Type B pancreatic cell (in vitro differentiated cells): ENCODE measurements around the gene MGAT4A. TPM values are rescaled to one million over a fixed set of nuclear protein-coding genes. Genes with fewer than 3 reads are reported as not detected.

Source experiments
- DNase-seq: peaks from one replicate; pipeline ENCODE4 v3.0.0; 2021; ENCODE audit warnings: mixed read lengths; ENCODE audit not compliant: unreplicated experiment; ENCODE audit errors: extremely low spot score
- H3K27ac Mint-ChIP-seq: 2 replicates; pipeline ENCODE4 v1.8.0; 2021; ENCODE audit warnings: mild to moderate bottlenecking, mixed read lengths
- H3K27me3 Mint-ChIP-seq: 2 replicates; pipeline ENCODE4 v1.8.0; 2021; ENCODE audit warnings: mixed read lengths
- H3K36me3 Mint-ChIP-seq: 2 replicates; pipeline ENCODE4 v1.8.0; 2021; ENCODE audit warnings: mixed read lengths
- H3K4me1 Mint-ChIP-seq: one replicate; pipeline ENCODE4 v1.8.0; 2021; ENCODE audit warnings: mixed read lengths; ENCODE audit not compliant: unreplicated experiment
- H3K4me3 Mint-ChIP-seq: 2 replicates; pipeline ENCODE4 v1.8.0; 2021; ENCODE audit warnings: mild to moderate bottlenecking, mixed read lengths
- H3K9me3 Mint-ChIP-seq: 2 replicates; pipeline ENCODE4 v1.8.0; 2021; ENCODE audit warnings: mixed read lengths
- CTCF ChIP-seq: fragments of 200-600 bp; sonication (generic); conservative IDR thresholded peaks from 2 replicates; pipeline ENCODE4 v1.5.0; 2021; ENCODE audit warnings: antibody characterized with exemption, mild to moderate bottlenecking
- total RNA-seq: library from RNA; stranded (reverse); gene quantifications from 2 replicates; pipeline ENCODE4 v1.2.1, GENCODE V29; 2021; ENCODE audit warnings: low replicate concordance

The MGAT4A gene
- total RNA-seq, 1 donor from 2014 or later: 32.5 TPM

GRCh38 chr2:98771721-98772524 lies 41.0 kb upstream of the MGAT4A start:
- H3K36me3 Mint-ChIP-seq: no peaks in the 10 kb centered on the region
- H3K4me3 Mint-ChIP-seq: no peak overlapping the region
- H3K4me1 Mint-ChIP-seq: peaks cover 17% of the 10 kb centered on the region
- TF ChIP-seq CTCF: no peak
- no peaks in the 10 kb centered on the region for H3K9me3 Mint-ChIP-seq
- peak overlapping the region; percentile 4 for H3K27ac Mint-ChIP-seq
- H3K27me3 Mint-ChIP-seq: no peaks in the 10 kb centered on the region
- no peak for DNase-seq

- Mint-ChIP-seq H3K27me3 (no peaks in the 10 kb centered on the region), H3K27ac (no peak overlapping the region), H3K4me1 (peaks cover 17% of the 10 kb centered on the region), H3K36me3 (no peaks in the 10 kb centered on the region), H3K4me3 (no peak overlapping the region), H3K9me3 (no peaks in the 10 kb centered on the region)
- DNase-seq: no peak
- no peak for TF ChIP-seq CTCF
Measured at GRCh38 chr2:98771264-98771663, 40.3 kb upstream of the MGAT4A start.

GRCh38 chr2:98769784-98770183 lies 38.9 kb upstream of the MGAT4A start:
- H3K4me3 Mint-ChIP-seq: peak overlapping the region; percentile 62
- no peak overlapping the region for H3K27ac Mint-ChIP-seq
- no peaks in the 10 kb centered on the region for H3K36me3 Mint-ChIP-seq
- no peak for TF ChIP-seq CTCF
- no peak for DNase-seq
- H3K9me3 Mint-ChIP-seq: no peaks in the 10 kb centered on the region
- H3K4me1 Mint-ChIP-seq: peaks cover 17% of the 10 kb centered on the region
- no peaks in the 10 kb centered on the region for H3K27me3 Mint-ChIP-seq

GRCh38 chr2:98769114-98769476 lies 38.2 kb upstream of the MGAT4A start:
- peaks cover 17% of the 10 kb centered on the region for H3K4me1 Mint-ChIP-seq
- no peaks in the 10 kb centered on the region for H3K27me3 Mint-ChIP-seq
- H3K36me3 Mint-ChIP-seq: no peaks in the 10 kb centered on the region
- H3K27ac Mint-ChIP-seq: no peak overlapping the region
- no peaks in the 10 kb centered on the region for H3K9me3 Mint-ChIP-seq
- TF ChIP-seq CTCF: no peak
- no peak overlapping the region for H3K4me3 Mint-ChIP-seq
- DNase-seq: no peak

- Mint-ChIP-seq H3K4me3 (no peak overlapping the region), H3K27me3 (no peaks in the 10 kb centered on the region), H3K36me3 (no peaks in the 10 kb centered on the region), H3K4me1 (peaks cover 17% of the 10 kb centered on the region), H3K27ac (no peak overlapping the region), H3K9me3 (no peaks in the 10 kb centered on the region)
- TF ChIP-seq CTCF: no peak
- no peak for DNase-seq
Measured at GRCh38 chr2:98768384-98769113, 37.6 kb upstream of the MGAT4A start.
